ENCODE measurements around the gene EFNA5. TPM values are rescaled to one million over a fixed set of nuclear protein-coding genes. Genes with fewer than 3 reads are reported as not detected.
"Not testable (repeated sequence)": the region's sequence is repeated elsewhere in the genome, so short reads cannot be mapped to it uniquely, and the experiment has no call there.

EFNA5 gene
- total RNA-seq, 1 donor from 2014 or later: 9.1 TPM

DNA sequence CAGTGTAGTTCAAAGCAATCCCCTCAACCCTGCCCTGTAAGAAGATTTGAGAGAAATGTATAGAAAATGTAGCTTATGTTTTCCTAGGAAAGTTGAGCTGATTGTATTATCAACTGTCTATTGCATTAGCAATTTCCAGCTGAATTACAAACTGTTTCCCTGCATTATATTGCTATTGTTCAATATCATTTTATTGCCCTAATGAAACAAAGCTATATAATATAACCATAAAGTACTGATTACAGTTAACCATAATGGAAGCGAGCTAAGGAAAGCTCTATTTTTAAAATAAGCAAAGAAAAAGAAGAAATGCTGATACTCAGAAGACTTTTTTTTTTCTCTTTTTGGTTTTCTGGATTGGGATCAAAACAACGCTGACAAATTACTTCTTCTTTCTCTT is 228.3 kb downstream of the EFNA5 start:
- DNase-seq (ENCODE audit: extremely low read depth, low read depth, low spot score): no peak

DNA sequence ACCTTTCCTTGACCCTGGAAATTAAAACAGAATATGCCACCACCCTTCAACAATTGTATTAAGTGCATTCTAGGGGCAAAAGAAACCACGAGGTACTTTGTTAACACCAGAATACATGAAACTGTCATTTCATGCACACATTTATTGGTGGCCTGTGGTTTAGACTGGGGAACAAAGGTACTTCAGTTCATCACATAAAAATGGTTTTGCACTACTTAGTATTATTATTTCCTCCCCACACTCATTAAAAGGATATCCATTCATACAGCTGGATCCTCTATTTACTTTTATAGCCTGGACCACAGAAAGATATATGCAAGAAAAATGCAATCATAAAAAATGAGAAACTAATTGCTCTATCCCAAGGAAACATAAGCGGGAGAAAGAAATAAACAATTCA is 230.9 kb downstream of the EFNA5 start:
- DNase-seq (ENCODE audit: extremely low read depth, low read depth, low spot score): no peak

DNA sequence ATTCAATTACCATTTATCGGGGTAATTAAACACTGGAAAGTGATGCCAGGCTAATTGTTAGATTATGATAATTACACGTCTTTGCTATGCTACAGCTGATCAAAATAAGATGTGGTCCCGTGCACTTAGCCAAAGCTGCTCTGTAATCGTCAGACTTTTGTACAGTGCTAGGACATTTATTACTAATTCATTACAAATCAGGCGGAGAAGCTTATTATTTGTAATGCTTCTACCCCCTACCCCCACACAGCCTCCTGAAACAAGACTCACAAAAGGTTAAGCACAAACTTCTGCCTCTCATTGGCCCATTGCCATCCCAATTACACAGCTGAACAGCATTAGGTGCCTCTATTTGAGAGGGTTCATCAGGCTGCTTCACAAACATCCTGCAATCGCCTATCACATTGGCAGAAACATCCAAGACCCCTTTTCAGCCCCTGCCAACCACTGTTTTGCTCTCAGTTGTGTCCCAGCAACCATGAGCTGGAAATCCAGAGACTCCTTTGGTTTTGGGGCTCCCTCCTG is 232.7 kb downstream of the EFNA5 start:
- no peak for DNase-seq (ENCODE audit: extremely low read depth, low read depth, low spot score)

DNA sequence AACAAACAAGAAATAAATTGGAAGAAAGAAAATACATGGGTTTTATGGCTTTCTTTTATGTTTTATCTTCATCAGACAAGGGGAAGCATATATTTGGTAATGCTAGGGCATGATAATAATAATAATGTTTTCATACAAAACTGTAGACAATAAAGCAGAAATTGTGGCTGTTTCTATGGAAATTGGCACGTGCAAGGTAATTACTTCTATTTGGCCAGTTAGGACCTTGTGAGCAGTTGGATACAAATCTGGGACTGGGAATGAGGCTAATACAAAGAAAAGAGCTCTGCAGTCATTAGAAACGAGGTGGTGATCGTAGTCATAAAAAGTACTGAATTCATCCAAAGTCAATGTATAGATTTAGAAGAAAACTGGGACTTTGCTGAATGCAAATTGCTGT is 233.6 kb downstream of the EFNA5 start:
- no peak for DNase-seq (ENCODE audit: extremely low read depth, low read depth, low spot score)

DNA sequence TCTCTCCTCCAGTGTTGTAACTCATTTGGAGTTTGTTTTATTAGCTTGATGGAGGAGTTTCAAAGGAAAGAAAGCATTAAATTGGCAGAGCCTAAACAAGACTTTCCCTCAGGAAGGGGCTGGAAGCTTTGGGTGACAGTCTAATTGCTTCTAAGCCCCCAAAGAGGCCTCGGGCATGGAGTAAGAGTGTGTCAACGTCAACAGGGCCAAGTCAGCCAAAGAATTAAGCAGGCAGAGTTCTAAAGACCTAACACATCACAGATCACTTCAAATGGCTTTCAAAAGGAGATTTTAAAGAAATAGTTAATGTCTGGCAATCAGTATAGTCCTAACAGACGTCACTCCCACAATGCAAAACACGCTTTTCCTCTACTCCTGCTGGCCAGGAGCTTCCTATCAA is 234.5 kb downstream of the EFNA5 start:
- no peak for DNase-seq (ENCODE audit: extremely low read depth, low read depth, low spot score)

DNA sequence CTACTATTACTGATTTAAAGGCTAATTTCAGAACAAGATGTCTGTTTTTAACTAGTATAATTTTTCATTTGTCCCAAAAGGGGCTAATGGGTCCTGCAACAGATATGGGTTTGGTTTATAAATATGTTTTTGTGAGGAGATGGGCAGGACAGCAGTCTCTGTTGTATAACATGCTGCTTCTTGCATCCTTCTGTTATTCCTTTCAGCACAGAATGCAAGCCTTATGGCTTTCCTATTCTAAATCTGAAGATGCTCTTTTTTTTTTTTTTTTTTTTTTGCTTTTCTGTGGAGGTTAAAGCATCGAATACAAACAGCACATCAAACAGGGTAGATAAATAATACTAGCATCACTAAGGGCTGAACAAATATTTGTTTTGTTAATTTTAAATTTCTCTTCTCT is 235.7 kb downstream of the EFNA5 start:
- DNase-seq (ENCODE audit: extremely low read depth, low read depth, low spot score): no peak

DNA sequence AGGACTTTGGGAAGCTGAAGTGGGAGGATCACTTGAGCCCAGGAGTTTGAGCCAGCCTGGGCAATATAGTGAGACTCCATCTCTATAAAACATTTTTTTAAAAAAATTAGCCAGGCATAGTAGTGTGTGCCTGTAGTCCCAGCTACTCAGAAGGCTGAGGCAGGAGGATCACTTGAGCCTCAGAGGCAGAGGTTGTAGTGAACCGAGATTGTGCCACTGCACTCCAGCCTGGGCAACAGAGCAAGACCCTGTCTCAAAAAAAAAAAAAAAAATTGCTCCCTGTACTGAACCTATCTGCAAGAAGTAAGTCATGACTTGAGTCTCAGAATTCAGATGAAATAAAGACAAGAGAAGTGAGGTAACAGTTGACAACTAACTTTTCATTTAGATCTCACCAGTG is 237.1 kb downstream of the EFNA5 start:
- DNase-seq (ENCODE audit: extremely low read depth, low read depth, low spot score): not testable (repeated sequence)

DNA sequence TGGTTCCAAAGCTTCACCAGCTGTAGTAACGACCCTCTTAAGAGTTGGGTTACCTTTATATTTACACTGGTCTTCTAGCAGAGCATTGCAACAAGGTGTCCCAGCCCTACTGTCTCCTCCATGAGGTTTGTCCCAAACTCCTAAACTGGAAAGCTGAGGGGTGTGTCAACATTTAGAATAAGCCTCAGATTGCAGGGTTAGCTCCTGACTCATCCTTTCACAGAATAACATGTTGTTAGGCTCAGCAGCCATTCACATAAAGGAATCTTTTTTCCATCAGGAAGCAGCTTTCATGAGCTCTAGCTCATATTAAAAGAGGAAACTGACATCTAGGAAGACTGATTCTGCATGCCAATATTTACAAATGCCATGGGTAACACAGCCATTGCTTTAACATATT is 238.7 kb downstream of the EFNA5 start:
- DNase-seq (ENCODE audit: extremely low read depth, low read depth, low spot score): no peak

DNA sequence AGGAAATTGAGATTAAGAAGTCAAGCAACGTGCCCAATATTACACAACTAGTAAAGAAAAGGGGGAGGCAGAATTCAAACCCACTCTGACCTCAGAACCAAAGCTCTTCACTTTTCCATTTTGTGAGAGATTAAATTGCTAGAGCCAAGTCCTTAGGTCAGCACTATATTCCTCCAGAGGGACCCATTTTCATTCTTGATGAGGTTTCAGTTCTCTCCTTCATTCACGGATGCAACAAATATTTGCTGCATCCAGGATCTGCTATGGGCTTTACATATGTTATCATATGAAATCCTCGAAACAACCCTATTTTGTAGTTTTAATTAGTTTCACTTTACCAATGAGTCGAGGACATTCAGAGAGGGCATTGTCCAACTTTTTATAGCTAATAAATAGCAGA is 239.2 kb downstream of the EFNA5 start:
- no peak for DNase-seq (ENCODE audit: extremely low read depth, low read depth, low spot score)

DNA sequence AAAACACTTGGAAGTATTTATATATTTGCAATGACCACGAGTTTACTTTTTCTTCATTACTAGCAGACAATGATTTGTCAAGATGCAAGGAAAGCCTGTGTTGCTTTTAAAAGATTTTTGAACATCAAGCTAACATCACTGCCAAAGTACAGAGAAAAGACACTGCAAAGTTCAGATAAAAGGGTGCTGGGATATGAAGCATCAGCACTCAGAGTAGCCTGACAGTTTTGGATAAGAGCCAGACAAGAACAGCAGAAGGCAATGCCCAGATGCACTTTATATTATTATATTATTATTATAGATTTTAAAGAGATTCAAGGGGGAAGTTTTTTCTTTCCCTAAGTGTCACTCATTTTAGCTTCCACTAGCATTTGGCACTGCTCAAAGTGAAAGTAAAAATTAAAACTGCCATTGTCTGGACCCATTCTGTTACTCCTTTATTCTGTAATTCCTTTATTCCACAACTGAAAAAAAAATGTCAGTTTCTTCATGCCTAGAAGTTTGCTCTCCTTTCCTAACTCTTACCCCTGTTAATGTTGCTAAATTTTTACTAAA is 240.6 kb downstream of the EFNA5 start:
- DNase-seq (ENCODE audit: extremely low read depth, low read depth, low spot score): no peak

DNA sequence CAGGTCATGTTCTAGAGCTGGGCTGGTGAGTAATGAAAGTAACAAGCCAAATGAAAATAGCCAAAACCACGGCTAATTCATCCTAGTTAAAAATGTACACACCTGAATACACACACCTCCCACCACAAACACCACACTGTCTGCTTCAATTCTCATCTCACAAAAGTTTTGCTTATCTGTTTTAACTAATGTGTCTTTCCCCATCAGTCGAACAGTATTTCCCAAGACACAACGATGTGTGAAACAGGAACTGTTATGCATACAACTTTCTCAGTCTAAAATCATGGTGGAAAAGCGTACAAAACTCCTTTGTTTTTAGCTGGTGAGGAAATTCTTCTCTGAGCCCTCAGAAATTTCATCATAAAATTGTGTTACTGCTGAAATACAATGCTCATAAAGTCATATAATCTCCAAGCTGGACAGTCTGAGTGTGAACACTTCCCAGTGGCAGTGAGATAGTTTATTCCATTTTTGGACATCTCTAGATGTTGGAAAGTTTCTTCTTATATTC is 242.4 kb downstream of the EFNA5 start:
- DNase-seq (ENCODE audit: extremely low read depth, low read depth, low spot score): no peak

DNA sequence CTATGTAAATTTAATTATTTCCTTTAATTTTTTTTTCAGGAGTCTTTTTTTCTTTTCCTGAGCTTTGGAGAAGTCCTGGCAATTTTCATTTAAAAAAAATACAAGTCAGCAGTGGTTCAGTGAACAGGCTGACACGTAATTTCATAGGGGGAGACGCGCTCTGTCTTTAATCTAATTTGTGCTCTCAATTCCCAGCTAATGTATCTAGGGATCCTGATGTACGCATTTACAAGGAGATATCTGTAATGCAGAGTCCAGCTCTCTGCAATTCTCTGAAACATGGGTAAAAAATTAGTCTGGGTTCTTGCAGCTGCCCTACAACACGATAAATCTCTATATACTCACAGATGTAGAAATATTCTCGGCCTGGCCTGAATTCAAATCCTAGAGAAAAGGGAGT is 243.9 kb downstream of the EFNA5 start:
- no peak for DNase-seq (ENCODE audit: extremely low read depth, low read depth, low spot score)

DNA sequence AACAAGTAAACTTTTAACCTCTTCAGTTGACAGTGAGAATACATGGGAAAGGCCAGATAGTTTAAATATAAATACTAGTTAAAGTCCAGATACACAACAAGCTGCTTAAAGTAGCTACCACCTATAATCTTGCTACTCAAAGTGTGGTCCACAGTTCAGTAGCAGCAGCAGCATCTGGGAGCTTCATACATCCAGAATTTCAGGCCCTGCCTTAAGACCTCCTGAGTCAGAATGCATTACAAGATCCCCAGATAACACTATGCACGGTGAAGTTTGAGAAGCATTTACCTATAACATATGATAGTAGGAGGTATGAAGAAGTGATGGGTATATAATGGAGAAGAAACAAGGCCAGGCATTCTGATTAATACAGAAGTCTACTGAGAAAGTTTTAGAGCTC is 244.5 kb downstream of the EFNA5 start:
- DNase-seq (ENCODE audit: extremely low read depth, low read depth, low spot score): no peak

DNA sequence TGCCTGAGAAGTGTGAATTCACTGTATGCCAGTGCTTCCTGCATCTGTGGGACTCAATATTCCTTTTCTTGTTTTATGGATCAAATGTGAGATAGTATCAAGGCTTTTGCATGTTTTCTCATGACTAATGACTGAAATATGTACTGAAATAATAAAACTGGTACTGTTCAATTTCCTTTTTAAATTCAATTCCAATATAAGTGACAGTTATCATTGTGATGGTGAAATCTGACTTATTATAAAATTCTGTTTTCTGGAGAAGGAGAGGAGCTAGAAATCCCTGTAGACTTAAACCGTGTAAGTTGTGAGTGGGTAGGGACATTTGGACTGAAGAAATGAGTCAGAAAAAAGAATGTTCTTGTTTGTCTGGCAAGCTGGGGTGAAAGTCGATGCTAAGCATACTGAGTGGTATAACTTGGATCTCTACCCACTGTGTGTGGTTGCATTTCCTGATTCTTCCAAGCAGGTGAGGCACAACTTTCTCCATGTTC is 245.2 kb downstream of the EFNA5 start:
- DNase-seq (ENCODE audit: extremely low read depth, low read depth, low spot score): peak; percentile 74

DNA sequence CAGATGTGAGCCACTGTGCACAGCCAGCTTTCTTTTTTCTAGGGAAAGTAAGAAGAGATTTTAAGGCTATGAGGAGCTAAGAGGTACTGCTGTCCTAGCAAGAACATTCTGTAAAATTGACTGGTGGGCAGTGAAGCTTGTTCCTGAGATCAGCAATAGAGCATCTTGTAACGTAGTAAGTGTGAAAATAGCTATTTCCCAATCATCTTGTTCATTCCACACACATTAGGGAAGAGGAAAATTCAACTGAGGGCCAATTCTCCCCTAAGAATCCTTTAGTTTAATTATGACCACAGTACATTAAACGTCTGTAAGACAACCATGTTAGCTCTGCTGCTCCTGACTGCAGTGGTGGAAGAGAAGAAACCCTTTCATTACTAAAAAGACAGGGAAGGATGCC is 246.2 kb downstream of the EFNA5 start:
- DNase-seq (ENCODE audit: extremely low read depth, low read depth, low spot score): no peak

DNA sequence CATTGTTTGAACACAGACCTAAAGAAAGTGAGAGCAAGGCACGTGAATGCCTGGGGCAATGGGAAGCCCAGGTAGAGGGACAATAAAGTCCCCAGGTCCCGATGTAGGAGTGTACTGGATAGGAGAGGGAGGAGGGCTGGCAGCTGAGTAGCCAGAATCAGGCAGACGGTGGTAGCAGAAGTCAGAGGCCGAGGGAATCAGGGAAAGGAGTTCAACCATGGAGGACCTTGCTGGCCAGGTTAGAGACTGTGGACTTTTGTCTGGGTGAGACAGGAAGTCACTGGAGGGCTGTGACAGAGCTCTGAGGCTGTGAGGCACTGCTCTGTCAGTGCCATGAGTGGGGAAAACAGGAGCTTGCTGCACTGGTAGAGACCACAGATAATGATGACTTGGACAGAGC is 248.2 kb downstream of the EFNA5 start:
- DNase-seq (ENCODE audit: extremely low read depth, low read depth, low spot score): no peak

DNA sequence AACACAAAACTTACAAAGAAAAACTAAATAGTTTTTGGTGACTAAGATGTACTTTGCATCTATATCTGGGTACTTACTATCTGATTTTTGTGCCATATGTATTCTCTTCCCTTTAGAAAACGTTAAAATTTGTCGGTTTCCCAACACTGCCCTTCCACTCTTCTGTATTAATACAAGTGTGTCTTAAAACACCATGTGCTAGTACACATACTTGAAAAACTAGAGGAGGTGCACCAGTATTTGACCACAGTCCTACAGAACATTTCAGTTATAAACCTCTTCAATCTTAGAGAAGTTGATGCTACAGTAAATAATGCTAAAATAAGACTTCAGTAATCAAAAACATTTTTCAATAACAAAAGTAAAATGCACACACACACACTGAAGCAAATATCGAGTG is 251.2 kb downstream of the EFNA5 start:
- no peak for DNase-seq (ENCODE audit: extremely low read depth, low read depth, low spot score)

DNA sequence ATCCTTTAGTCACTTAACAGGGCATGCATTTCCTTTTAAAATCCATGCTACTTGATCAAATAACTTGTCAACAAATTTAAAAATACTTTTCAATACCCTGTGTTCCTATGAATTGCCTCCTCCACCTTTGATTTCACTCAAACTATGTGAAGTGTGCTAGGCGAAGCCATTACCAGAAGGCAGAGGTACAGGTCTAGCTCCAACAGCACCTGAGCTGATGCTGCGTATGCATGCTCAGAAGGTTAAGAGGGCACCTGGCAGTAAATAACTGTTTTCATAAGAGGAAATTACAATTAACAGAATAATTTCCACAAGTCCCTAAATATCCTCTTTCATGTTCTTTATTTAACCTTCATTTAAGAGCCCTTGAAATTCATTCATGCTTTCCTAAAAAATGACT is 251.8 kb downstream of the EFNA5 start:
- no peak for DNase-seq (ENCODE audit: extremely low read depth, low read depth, low spot score)

DNA sequence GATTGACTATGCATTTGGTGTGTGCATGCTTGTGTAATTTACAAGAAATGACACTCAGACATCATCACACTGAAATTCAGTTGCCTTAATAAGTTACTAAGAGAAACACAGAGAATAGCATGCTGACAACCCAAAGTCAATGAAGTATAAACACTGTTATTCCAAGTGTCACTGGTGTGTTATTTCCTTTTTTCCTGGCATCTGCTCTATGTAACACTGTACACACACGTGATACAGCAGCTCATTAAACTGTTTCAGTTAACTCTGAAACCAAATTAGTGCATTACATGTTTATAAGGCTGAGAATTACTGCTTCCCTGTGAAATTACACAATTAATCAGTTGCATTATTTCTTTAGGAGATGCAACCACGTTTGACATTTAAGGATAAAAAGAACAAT is 252.7 kb downstream of the EFNA5 start:
- no peak for DNase-seq (ENCODE audit: extremely low read depth, low read depth, low spot score)

DNA sequence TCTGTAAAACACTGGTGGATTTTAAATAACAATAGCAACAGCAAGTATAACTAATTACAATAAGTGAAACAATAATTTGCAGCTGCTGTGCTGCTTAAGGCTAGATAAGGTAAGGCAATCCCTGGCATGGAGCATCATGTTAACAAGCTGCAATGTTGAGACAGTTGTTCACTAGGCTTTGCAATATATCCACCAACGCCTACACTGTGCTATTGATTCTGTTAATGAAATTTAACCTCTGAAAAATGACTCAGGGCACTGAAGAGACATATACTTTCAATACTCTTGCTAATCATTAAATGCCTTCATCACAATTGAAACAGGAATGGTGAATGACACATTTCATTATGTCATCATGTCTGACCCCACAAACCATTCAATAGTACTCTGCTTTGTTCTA is 255.0 kb downstream of the EFNA5 start:
- DNase-seq (ENCODE audit: extremely low read depth, low read depth, low spot score): no peak

DNA sequence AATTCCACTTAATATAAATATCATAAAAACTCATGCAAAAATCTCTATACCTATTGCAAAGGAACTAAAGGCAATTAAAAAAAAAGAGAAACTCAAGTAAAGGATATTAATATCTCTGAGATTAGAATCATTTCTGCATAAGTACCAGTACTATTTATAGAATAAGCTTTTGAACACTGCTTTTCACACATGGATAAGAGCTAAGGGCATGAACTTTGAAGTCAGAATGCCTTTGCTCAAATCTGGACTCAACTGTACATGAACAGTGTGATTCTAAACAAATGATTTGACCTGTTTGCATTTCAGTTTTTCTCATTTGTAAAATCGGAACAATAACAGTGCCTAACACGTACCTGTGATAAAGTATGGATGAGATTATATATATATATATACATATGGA is 255.9 kb downstream of the EFNA5 start:
- DNase-seq (ENCODE audit: extremely low read depth, low read depth, low spot score): no peak

DNA sequence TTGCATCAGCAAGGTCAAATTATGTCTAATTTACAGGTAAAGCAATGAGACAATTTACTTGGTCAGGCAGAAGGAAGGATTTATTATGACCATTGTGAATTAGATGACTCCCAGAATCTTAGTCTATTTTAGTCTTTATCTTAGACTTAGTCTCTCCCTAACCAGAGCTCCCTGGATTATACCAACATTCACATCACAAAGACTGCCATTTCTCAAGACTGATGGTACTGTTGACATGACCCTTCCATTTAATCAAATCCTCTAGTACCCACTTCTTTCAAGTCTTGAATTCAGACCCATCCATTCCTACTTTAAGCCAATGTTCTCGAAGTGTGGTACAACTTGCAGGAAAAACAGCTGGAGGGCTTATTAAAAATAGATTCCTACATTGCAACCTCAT is 257.0 kb downstream of the EFNA5 start:
- DNase-seq (ENCODE audit: extremely low read depth, low read depth, low spot score): no peak

DNA sequence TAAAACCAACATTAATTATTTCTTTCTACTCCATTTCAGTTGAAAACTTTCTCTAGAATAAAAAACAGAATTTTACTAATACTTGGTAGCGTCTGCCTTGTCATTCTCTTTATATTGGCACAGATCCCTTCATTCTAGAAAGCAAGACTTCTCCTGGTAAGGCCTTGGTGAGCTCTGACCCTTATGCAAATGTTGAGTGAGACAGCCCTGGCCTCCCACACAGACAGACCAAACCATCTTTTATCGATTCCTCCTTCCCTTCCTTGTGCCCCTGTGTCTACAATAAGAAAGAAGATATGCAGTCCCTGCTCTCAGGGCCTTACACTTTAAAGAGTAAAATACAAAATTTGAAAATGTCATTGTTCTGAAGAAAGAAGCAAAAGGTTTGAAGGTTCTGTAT is 262.2 kb downstream of the EFNA5 start:
- no peak for DNase-seq (ENCODE audit: extremely low read depth, low read depth, low spot score)

Data from glomerular endothelial cell (primary cell).